Measurements from ENCODE around the gene PDILT.
"Not testable (repeated sequence)": the region's sequence is repeated elsewhere in the genome, so short reads cannot be mapped to it uniquely, and the experiment has no call there.

The PDILT gene, protein sequence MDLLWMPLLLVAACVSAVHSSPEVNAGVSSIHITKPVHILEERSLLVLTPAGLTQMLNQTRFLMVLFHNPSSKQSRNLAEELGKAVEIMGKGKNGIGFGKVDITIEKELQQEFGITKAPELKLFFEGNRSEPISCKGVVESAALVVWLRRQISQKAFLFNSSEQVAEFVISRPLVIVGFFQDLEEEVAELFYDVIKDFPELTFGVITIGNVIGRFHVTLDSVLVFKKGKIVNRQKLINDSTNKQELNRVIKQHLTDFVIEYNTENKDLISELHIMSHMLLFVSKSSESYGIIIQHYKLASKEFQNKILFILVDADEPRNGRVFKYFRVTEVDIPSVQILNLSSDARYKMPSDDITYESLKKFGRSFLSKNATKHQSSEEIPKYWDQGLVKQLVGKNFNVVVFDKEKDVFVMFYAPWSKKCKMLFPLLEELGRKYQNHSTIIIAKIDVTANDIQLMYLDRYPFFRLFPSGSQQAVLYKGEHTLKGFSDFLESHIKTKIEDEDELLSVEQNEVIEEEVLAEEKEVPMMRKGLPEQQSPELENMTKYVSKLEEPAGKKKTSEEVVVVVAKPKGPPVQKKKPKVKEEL

DNA sequence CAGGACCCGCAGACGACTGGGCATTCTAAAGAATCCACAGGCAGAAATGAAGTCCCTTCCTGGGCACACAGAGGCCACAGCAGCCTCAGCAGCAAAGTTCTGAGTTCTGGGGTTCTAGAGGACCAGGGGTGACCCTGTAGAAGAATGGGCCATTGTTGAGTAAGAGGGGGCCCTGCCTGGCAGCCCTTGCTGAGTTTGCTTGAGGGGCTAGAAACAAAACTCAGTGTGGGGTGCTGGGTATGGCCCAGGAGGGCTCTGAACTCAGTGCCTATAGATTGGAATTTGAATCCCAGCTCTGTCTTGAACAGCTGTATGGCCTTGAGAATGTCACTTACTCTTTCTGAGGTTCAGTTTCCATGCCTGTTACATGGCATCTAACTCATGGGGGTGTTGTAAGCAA, at the start of gene PDILT:
PDILT (minus strand) TSS at position 101 of the 400 bp plus-strand sequence. CDS start 5,437 bp downstream, outside the sequence.
- DNase-seq: no peak

DNA sequence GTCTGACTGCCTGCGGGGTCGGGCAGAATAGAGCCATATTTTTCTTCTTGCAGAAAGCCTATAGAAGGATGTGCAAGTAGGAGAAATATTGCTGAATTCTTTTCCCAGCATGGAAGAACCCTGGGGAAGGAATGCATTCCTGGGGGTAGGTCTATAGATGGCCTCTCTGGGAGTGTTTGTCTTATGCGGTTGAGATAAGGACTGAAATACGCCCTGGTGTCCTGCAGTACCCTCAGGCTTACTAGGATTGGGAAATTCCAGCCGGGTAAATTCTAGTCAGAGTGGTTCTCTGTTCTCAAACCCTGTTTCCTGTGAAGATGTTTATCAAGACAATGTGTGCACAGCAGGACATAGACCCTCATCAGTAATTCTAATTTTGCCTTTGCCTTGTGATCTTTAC, 49.1 kb upstream of the PDILT start:
- not testable (repeated sequence) for DNase-seq

GRCh38 chr16:20451364-20451763, 46.8 kb upstream of the PDILT start, which contains the start of gene ACSM2A:
Gene ACSM2A, plus strand, starts transcription at chr16:20451521. Its CDS starts 8,594 bp downstream, at chr16:20460115.
- not testable (repeated sequence) for DNase-seq

DNA sequence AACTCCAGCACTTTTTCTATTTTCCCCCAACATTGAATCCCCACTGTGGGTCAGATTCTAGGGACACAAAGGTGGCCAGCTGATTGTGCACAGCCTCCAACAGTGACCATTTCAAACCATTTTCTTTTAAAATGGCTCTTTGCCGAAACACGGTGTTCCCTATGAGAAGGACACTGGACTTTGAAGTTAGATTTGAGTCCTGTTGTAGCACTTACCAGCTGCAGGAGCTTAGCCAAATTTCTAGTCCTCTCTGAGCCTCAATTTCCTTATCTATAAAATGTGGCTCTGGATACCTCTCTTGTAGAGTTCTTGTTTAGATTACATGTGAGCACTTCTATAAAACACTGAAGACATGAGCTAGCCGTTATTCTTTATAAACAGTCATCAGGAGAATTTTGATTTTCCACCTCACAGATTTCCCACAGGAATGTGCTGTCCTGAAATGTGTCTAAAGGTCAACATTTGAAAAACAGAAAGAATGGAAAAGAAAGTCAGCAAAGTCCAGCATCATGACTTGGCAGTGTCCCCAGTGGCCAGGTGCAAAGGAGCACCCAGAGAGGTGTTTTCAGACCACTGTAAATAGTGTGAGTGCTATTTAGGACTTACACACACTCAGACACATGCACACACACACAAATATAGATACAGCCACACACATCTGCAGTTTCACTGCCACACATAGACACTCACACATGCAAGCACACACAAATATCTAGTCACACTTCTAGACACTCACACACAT, 42.3 kb upstream of the PDILT start:
- not testable (repeated sequence) for DNase-seq

DNA sequence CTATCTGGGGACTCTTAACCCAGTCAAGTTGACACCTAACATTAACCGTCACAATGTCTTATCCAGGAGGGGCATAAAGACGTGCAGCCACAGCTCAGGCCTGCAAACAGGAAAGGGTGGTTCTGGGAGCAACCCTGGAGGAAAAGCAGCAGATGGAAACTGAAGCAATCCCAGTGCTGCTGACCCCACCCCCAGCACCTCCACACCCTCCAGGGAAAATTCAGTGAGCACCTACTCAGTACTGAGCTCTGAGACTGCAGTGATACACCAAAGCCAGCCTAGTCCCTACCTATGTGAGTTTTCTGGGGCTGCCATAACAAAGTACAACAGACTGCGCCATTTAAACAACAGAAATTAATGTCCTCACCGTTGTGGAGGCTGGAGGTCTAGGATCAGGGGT, 37.3 kb upstream of the PDILT start:
- not testable (repeated sequence) for DNase-seq

DNA sequence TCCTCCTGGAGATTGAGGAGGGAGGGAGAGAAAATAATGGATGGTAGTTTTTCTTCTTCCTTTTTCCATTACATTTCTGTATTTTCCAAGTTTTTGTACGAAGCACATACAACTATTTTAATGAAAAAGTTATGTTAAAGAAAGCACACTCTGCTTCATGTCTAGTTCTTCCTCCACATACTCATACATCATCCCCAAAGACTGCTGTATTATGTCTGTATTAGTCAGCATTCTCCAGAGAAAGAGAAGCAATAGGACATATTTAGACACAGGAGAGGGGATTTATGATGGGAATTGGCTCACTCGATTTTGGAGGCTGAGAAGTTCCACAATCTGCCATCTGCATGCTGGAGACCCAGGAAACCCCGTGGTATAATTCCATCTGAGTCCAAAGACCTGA, 36.7 kb upstream of the PDILT start:
- DNase-seq: no peak

DNA sequence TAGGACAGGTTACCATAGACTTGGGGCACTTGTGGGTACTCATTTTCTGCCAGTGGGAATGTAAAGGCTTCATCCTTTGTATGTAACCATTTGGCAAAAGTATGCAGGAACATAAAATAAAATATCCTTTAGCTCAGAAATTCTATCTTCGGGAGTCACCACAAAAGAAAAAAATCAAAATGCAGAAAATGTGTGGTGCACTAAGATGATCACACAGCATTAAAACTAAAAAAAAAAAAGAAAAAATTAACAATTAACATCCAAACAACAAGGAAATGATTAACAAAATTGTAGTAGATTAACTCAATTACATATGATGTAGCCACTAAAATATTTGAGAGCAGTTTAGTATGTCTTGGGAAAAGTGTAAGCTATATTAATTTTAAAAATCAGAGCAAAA, 36.2 kb upstream of the PDILT start:
- not testable (repeated sequence) for DNase-seq

DNA sequence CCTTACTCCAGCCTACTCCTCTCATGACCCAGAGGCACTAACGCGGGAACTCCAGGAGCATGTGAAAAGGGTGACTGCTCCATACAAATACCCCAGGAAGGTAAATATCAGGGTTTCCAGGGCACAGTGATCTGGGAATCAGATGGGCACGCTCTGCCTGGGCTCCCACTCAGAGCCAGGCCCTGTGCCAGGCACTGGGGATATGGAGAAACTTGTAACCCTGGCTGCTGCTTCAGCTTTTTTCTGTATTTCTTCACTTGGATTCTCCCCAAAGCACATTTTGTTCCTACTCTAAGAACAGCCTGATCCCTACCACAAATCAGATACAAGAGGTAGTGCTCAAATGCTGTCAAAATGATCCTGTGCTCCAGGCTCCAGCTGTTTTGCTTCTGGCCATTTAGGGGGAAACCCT, 35.3 kb upstream of the PDILT start:
- DNase-seq: not testable (repeated sequence)

GRCh38 chr16:20438950-20439349, 34.4 kb upstream of the PDILT start:
- DNase-seq: not testable (repeated sequence)

- no peak for DNase-seq
These were observed 26.4 kb upstream of the PDILT start for GRCh38 chr16:20430948-20431347.

DNA sequence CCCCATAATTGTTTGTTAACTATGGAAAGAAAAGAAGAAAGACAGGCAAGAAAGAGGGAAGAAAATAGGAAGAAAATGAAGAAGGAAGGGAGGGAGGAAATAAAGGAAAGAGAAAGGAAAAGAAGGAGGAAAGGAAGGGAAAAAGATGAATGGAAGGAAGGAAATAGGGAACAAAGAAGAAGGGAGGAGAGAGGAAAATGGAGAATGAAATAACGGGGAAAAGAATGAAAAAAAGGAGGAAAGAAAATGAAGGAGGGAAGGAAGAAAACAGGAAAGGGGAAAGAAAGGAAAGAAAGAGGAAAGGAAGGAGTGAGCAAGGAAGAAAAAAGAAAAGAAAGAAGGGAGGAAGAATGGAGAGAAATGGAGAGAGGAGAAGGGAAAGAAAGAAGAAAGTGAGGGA, 25.9 kb upstream of the PDILT start:
- DNase-seq: not testable (repeated sequence)

DNA sequence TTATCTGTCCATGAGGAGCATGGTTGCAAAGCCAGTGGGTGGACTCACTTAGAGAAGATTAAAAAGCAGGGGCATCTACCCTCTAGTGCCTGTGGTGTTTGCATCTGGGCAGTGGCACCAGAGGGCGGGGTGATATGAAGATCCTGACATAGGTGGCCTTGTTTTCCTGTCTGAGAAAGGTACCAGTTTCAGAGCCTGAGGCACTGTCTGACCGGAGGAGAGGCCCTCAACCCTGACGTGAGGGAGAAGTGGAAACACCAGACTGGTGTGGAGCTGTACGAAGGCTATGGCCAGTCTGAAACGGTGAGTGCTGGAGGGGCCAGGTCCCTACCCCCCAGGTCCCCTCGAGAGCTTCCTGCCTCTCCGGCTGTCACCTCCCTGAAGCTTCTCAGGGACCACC, 25.0 kb upstream of the PDILT start:
- not testable (repeated sequence) for DNase-seq

DNA sequence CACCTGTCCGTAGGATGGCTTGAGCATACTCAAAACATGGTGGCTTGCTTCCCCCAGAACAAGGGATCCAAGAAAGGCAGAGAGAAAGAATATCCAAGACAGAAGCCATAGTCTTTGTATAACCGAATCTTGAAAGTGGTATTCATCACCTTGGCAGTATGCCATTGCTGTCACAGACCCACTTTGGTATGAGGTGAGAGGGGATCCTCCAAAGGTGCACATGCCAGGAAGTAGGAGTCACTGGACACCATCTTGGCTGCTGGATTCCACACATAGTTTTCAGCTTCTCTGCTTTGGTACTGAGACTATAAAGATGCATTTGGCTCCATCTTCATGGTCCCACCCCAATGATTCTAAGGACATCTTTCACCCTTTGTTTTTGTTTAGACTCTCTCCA, 22.9 kb upstream of the PDILT start:
- not testable (repeated sequence) for DNase-seq

DNA sequence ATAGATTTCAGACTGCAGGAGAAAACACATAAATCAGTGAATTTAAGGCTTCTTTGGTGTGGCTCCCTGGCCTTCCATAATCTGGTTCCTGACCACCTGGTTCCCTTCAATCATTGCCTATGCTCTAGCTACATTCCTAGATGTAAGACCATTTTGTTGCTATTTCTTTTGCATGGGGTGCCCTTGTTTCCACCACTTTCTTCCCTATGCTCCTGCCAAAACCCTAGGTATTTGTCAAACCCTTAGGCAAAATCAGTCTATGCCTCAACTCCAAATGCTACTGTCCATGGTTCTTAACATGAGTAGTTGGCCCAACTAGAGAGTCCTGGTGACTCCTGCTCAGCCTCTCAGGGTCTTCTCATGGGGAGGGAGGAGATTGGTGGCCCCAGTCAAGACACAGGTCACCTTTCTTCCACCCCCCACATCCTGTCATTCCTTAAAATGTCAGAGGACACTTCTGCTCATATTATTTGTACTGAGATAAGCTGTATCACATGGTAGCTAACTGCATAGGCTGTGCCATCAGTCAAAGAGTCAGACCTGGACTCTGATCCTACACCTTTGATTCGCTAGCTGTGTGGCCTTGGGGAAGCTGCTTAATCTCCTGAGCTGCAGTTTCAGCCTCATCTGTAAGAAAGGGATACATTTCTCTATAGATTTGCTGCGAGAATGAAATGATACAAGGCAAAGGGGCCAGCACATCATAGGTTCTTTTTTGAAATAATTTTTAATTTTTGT, 19.8 kb upstream of the PDILT start:
- no peak for DNase-seq

DNA sequence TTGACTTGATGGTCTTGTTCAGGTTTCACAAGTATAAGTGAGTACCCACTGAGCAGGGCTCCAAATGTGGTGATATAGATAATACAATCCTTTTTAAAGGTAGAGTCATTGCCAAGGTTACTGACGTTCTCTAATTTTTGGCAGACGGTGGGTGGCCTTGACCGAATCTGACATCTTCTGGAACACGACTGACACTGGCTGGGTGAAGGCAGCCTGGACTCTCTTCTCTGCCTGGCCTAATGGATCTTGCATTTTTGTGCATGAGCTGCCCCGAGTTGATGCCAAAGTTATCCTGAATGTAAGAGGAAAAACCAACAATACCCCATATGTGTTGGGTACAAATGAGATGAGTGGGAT, 19.2 kb upstream of the PDILT start:
- DNase-seq: not testable (repeated sequence)

DNA sequence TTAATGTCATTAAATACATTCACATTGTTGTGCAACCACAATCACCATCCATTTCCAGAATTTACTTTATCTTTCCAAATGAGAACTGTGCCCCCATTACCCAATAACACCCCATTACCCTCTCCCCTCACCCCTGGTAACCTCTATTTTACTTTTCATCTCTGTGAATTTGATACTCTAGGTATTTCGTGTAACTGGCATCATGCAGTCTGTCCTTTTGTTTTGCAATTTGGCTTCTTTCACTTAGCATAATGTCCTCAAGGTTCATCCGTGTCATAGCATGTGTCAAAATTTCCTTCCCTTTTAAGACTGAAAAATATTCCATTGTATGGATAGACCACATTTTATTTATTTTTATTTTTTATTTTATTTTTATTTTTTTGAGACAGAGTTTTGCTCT, 17.2 kb upstream of the PDILT start:
- DNase-seq: not testable (repeated sequence)

GRCh38 chr16:20419093-20419492, 14.6 kb upstream of the PDILT start:
- not testable (repeated sequence) for DNase-seq

DNA sequence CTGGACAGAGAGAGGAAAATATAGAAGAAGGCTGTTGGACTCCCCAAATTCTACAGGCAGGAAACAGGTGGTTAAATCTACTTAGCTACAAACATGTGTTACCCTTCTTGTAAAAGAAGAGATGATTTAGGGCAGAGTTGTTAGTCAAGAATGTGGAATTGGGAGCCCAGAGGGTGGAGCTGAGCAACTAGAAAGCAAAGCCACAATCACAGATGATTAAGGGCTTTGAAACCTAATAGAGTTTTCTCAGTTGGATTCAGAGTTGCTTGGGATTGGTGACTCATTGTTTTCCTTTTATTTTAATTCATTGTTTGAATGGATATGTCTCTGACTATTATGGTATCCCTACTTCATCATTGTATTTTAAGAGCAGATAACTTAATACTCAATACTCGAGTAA, 11.0 kb upstream of the PDILT start:
- no peak for DNase-seq

DNA sequence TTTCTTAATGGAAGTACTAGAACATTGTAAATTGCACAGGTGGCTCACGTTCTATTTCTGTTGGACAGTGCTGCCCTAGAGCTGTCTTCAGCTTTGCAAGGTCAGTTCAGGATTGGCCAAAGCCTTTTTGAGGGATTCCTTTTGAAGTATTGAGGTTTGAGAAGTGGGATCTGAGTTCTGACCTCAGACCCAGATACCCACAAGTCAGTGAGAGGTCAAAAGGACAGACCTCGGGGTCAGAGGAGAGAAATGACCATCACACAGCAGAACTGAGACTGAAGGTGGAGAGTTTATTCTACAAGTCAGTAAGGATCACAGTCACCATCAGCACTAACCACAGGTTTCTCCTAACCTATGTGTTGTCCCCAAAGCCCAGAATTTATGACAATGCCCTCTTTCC, 6.5 kb upstream of the PDILT start:
- DNase-seq: no peak

DNA sequence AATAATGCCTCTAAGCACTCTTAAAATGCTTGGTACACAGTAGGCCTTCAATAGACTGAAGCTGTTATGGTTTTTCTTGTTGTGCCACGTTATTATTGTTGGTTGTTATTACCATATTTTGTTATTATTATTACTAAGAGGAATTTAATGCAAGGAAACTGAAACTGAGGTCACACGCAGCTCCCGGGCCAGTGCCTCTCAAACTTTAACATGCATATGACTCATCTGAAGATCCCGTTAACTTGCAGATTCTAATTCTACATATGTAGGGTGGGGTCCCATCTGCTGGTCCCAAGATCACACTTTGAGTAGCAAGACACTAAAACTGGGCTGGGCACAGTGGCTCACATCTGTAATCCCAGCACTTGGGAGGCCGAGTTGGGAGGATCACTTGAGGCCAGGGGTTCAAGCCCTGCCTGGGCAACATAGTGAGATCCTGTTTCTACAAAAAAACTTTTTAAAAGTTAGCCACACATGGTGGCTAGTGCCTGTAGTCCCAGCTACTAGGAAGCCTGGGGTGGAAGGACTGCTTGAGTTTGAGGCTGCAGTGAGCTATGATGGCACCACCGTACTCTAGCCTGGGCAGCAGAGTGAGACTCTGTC, 5.7 kb upstream of the PDILT start:
- no peak for DNase-seq

DNA sequence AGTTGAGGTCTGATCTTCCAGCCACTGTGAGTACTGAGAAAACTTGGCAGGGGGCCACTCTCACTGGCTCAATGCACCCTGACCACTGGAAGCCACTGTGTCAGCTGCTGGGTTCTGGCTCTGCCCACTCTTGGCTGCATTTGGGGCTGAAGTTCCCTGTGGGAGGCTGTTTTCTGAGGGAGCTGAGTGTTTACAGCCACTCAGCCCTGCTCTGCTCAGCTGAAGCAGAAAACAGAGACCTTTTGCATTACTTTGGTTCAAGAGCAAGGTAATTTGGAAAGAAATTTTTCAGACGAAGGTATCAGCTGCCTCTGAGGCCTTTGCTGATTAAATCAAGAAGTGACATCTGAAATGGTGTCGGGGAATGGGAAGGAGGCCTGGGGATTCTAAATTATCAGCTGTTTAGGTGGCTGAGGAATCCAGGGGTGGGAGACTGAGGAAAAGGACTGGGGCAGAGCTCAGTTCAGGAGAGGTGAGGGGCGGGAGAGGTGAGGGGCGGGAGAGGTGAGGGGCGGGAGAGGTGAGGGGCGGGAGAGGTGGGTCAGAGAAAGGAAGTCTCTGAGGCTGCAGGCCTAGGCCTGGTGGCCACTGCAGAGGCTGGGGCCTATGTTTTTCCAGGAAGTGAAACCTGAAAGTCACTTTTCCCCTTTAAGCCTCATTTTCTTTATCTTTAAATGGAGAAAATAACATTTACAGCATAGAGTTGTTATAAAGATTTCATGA, 5.0 kb upstream of the PDILT start, which contains the start of gene ACSM5:
ACSM5 (plus strand) TSS at position 137 of the 723 bp plus-strand sequence. CDS start 1,951 bp downstream, outside the sequence.
- DNase-seq: peak; percentile 41

GRCh38 chr16:20402651-20403050, 1.9 kb downstream of the PDILT start:
- no peak for DNase-seq

Measured in DMS79 treated with DMSO at 0.1 percent for 48 hours (cell line).